HG03097 (cell line): Measurements from ENCODE around the gene POP7.
A peak's percentile ranks its signal among the peaks of the same experiment; 100 is the strongest.
"Not testable (repeated sequence)": the region's sequence is repeated elsewhere in the genome, so short reads cannot be mapped to it uniquely, and the experiment has no call there.

Source experiments
- ATAC-seq: cut with Tn5 transposase; IDR thresholded peaks from one replicate; pipeline ENCODE4 v1.9.1; 2021; ENCODE audit not compliant: unreplicated experiment, low FRiP score

Gene POP7

DNA sequence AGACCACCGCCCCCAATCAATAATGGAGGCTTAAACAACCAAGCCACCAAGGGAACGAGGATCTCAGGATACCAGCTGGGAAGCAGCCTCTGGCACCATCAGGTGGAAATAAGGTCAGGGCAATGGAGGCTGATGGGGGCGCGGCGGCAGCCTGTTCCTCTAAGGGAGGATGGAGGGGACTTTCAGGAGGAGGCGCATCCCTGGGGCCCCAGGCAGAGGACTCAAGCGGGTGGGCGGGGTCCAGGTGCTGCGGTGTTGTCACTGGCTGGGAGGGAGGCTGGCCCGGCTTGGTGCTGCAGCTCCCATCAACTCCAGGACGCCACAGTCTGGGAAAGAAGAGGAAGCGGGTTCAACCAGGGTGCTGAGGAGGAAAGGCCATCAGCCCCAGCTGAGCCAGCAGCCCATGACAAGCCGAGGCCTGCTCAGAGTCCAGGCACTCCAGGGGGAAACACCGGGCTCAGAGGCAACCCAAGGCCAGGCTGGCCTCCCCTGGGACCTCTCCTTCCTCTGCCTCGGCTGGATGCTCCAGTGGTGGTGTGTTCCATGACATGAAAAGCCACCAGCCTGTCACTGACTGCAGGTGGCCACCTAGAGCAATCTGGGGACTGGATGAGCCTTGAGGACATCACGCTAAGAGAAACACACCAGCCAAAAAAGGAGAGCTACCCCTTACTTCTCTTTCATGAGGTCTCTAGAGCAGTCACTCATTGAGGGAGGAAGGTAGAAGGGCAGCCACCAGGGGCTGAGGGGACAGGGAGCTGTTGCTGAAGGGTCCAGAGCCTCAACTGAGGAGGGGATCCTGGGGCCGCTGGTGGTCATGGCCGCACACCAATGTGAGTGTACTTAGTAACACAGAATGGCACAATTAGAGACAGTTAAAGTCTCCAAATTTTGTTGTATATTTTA lies 16.4 kb upstream of the POP7 start:
- ATAC-seq, result no peak

- ATAC-seq, result no peak
These were observed 14.0 kb upstream of the POP7 start for GRCh38 chr7:100691676-100692577.

- no peak for ATAC-seq
These were observed 13.4 kb upstream of the POP7 start for GRCh38 chr7:100692578-100692961.

DNA sequence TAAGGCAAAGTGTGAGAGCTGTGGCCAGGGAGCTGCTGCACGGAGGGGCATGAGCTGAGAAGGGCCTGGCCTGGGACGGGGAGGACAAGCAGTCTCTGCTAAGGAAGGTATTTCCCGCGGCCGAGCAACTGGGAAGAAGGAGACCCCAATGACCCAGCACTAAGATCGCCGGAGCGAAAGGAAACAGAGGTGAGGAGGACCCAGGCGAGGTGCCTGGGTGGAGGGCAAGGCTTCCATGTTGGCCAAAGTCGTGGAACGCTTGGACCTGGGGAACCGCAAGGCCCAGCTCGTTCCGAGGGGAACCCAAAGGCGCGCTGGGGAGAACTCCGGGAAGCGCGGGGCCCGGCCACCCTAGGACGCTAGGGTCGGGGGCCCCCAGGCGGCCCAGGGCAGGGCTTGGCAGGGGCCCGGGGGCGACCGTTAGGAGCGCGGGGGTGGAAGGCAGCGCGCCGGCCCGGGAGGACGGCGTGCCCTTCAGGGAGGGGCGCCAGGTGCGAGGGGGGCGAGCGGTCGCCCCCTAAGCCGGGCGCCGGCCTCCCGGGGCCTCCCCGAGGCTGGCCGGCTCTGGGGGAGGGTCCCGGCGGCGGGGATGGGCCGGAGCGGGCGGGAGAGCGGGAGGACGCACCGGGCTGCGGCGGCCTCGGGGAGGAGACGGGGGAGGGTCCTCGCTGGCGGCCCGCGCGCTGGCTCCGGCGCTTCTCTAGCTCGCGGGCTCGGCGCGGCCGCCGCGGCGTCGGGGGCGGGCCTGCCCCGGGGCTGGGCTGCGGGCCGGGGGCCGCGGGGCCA lies 12.4 kb upstream of the POP7 start:
- ATAC-seq, result peak; percentile 15

DNA sequence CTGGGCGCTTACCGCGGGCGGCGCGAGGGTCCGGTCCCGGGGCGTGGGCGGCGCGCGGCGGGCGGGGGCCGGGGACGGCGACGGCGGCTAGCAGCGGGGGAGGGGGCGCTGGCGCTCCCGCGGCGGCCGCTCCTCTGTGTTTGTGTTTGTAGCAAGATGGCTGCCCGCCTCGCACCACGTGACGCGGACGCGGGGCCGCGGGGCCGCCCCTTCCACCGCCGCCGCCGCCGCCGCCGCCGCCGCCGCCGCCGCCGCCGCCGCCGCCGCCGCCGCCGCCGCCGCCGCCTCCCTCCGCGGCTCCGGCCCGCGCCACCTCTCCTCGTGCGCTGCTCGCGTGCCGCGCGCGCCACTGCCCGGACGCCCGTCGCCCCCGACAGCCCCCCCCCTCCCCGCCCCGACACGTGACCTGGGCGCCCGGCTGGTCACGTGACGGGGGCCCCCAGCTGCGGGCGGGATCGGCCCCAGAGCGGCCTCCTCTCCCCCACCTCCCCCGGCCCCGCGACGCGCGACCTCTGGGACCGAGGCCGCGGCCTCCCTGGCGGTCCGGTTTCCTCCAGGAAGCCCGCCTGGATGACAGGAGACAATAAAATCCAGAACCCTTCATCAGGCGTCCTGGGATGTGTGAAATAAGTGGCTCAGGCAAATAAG lies 11.7 kb upstream of the POP7 start, which contains the start of gene GIGYF1:
Gene GIGYF1, minus strand, starts transcription at position 153 of the 648 bp plus-strand sequence. CDS start 6,012 bp downstream, outside the sequence.
- ATAC-seq, result peak; percentile 40

GRCh38 chr7:100696123-100696521 lies 9.8 kb upstream of the POP7 start:
- ATAC-seq, result no peak

- ATAC-seq, result no peak
These were observed 6.9 kb upstream of the POP7 start for GRCh38 chr7:100699018-100699417.

DNA sequence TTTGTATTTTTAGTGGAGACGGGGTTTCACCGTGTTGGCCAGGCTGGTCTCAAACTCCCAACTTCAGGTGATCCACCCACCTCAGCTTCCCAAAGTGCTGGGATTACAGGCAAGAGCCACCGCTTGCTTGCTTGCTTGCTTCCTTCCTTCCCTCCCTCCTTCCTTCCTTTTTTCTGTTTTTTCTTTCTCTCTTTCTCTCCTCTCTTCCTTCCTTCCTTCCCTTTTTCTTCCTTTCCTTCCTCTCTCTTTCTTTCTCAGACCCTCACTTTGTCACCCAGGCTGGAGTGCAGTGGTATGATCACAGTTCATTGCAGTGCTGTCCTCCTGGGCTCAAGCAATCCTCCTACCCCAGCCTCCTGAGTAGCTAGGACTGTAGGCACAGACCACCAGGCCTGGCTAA lies 4.8 kb upstream of the POP7 start:
- not testable (repeated sequence) for ATAC-seq

GRCh38 chr7:100705320-100705752 lies 585 bp upstream of the POP7 start:
- ATAC-seq, result peak; percentile 55

- ATAC-seq, result no peak
These were observed 871 bp downstream of the POP7 start for GRCh38 chr7:100706672-100707311.

GRCh38 chr7:100708395-100708794 lies 2.5 kb downstream of the POP7 start:
- no peak for ATAC-seq

DNA sequence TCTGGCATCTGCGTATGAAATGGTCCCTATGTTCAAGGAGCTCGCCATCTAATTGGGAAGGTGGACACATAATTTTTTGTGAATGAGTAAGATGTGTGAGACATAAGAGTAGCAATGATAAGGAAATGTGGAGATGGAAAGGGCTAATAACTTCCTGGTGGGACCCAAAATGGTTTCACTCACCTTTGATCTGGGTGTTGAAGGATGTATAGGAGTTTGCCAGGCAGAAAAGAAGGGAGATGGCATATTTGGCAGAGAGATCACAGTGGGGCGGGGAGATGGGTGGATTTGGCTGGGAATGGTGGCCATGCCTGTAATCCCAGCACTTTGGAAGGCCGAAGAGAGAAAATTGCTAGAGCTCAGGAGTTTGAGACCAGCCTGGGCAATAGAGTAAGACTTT lies 4.5 kb downstream of the POP7 start:
- ATAC-seq, result no peak

DNA sequence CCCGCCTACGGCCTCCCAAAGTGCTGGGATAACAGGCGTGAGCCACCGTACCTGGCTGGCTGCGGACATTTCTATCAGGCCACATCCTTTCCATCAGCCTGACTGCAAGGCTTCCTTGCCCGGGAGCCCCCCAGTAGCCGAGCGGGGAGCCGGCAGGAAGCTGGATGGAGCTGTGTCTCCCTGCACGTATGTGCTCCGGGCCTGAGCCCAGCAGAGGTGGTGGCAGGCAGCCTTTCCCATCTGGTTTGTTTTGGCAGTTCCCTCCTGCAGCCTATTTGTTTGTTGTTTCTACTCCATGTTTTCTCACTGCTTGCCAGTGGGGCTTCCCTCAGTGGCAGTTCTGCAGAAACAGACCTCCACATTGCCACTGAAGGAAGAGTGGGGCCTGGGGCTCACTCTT lies 5.4 kb downstream of the POP7 start:
- no peak for ATAC-seq

DNA sequence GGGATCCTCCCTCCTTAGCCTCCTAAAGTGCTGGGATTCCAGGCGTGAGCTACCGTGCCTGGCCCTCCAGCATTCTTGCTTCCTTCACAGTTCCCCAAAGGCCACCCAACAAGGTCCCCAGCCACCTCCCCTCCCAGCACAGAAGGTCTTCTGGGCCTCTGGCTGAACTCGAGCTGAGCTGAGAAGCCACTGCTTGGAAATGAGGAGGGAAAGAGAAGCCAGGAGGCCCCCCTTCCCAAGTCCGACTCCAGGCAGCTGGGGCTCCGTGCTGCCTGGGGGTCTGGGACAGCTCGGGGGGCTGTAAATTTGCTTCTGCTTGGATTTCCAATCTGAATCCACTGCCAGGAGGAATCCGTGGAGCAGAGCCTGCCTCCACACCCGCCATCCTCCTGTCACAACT lies 8.8 kb downstream of the POP7 start:
- no peak for ATAC-seq

GRCh38 chr7:100717073-100717472 lies 11.2 kb downstream of the POP7 start:
- not testable (repeated sequence) for ATAC-seq

- no peak for ATAC-seq
These were observed 13.8 kb downstream of the POP7 start for GRCh38 chr7:100719523-100720278.

DNA sequence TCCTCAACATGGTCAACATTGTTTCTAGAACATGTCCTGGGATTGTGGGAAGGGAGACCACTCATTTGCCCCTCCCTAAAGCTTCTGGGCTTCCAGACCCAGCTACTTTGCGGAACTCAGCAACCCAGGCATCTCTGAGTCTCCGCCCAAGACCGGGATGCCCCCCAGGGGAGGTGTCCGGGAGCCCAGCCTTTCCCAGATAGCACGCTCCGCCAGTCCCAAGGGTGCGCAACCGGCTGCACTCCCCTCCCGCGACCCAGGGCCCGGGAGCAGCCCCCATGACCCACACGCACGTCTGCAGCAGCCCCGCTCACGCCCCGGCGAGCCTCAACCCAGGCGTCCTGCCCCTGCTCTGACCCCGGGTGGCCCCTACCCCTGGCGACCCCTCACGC lies 14.4 kb downstream of the POP7 start, which contains the start of gene EPO:
Gene EPO, plus strand, starts transcription at position 190 of the 392 bp plus-strand sequence. CDS start 513 bp downstream, outside the sequence.
- no peak for ATAC-seq

GRCh38 chr7:100720671-100721504 lies 15.0 kb downstream of the POP7 start:
- no peak for ATAC-seq
